MM.1S (cell line): Measurements from ENCODE around the gene SLC5A8.

Source experiments
- CTCF ChIP-seq: fragments of 300-600 bp; sonication (generic); IDR thresholded peaks from 2 replicates; pipeline ENCODE4 v1.5.1; 2016; ENCODE audit warnings: antibody characterized with exemption, low read length, mixed read lengths
- EZH2 ChIP-seq: fragments of 300-600 bp; sonication (generic); optimal IDR thresholded peaks from 2 replicates; pipeline ENCODE3; 2017; ENCODE audit warnings: low read depth, mild to moderate bottlenecking, antibody characterized with exemption, low read length, mixed read lengths

DNA sequence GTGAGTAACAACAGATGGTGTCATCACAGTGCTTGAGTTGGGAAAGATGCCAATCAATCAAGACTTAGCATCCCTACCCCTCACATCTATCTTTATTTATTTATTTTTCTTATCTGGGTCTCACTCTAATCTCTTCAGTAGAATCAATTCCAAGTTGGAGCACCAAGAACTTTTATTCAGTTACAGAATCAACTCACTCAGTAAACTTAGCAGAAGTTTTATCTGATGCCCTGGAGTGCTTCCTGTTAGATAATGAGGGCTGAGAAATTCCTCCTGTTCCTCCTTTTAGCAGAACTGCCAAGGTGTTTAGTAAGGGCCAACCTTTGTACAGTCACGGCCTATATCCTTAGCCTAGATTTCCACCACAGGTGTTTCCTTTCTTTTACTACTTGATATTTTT, 11.3 kb upstream of the SLC5A8 start:
- TF ChIP-seq CTCF (no peak), EZH2 (no peak)
